HEK293 (cell line): ENCODE results near the gene PSPH.

ENCODE experiments used
- FEZF1 ChIP-seq: fragments of 450-650 bp; formaldehyde crosslinking; IDR thresholded peaks from 2 replicates; pipeline ENCODE4 v1.5.1; 2016; ENCODE audit warnings: missing biosample characterization, missing genetic modification characterization
- GLIS1 ChIP-seq: fragments of 450-650 bp; formaldehyde crosslinking; IDR thresholded peaks from 2 replicates; pipeline ENCODE4 v1.5.1; 2016; ENCODE audit warnings: missing biosample characterization, missing genetic modification characterization
- GLIS2 ChIP-seq: fragments of 450-650 bp; formaldehyde crosslinking; IDR thresholded peaks from 2 replicates; pipeline ENCODE4 v1.5.1; 2016; ENCODE audit warnings: missing biosample characterization, missing genetic modification characterization
- KLF7 ChIP-seq: fragments of 450-650 bp; formaldehyde crosslinking; IDR thresholded peaks from 2 replicates; pipeline ENCODE4 v1.5.1; 2016; ENCODE audit warnings: missing biosample characterization, missing genetic modification characterization, borderline replicate concordance
- KLF9 ChIP-seq: fragments of 450-650 bp; formaldehyde crosslinking; IDR thresholded peaks from 2 replicates; pipeline ENCODE4 v1.5.1; 2016; ENCODE audit warnings: missing biosample characterization, missing genetic modification characterization, low read depth
- SETDB1 ChIP-seq: IDR thresholded peaks from one replicate; pipeline ENCODE4 v1.6.1; 2017; ENCODE audit warnings: mild to moderate bottlenecking, low read length, moderate library complexity, mixed read lengths; ENCODE audit not compliant: insufficient read length
- SP2 ChIP-seq: fragments of 450-650 bp; formaldehyde crosslinking; IDR thresholded peaks from 2 replicates; pipeline ENCODE4 v1.5.1; 2016; ENCODE audit warnings: missing biosample characterization, missing genetic modification characterization
- TRIM28 ChIP-seq: IDR thresholded peaks from 2 replicates; pipeline ENCODE4 v1.6.1; 2011; ENCODE audit warnings: low read length, control low read depth, borderline replicate concordance
- YY1 ChIP-seq: fragments of 450-650 bp; formaldehyde crosslinking; IDR thresholded peaks from 2 replicates; pipeline ENCODE4 v1.5.1; 2018; ENCODE audit warnings: missing biosample characterization, missing genetic modification characterization
- ZBTB17 ChIP-seq: fragments of 450-650 bp; formaldehyde crosslinking; IDR thresholded peaks from 2 replicates; pipeline ENCODE4 v1.5.1; 2016; ENCODE audit warnings: missing biosample characterization, missing genetic modification characterization
- ZEB2 ChIP-seq: fragments of 450-650 bp; formaldehyde crosslinking; IDR thresholded peaks from 2 replicates; pipeline ENCODE4 v1.5.1; 2016; ENCODE audit warnings: missing biosample characterization, missing genetic modification characterization
- ZNF132 ChIP-seq: fragments of 450-650 bp; formaldehyde crosslinking; IDR thresholded peaks from 2 replicates; pipeline ENCODE4 v1.5.1; 2017; ENCODE audit warnings: missing biosample characterization, missing genetic modification characterization, borderline replicate concordance
- ZNF16 ChIP-seq: fragments of 450-650 bp; formaldehyde crosslinking; IDR thresholded peaks from 2 replicates; pipeline ENCODE4 v1.5.1; 2016; ENCODE audit warnings: low read depth, missing biosample characterization, missing genetic modification characterization
- ZNF211 ChIP-seq: fragments of 450-650 bp; formaldehyde crosslinking; IDR thresholded peaks from 2 replicates; pipeline ENCODE4 v1.5.1; 2016; ENCODE audit warnings: low read depth, missing biosample characterization, missing genetic modification characterization
- ZNF214 ChIP-seq: fragments of 450-650 bp; formaldehyde crosslinking; IDR thresholded peaks from 2 replicates; pipeline ENCODE4 v1.5.1; 2017; ENCODE audit warnings: missing biosample characterization, mild to moderate bottlenecking, missing genetic modification characterization, borderline replicate concordance
- ZNF311 ChIP-seq: fragments of 450-650 bp; formaldehyde crosslinking; IDR thresholded peaks from 2 replicates; pipeline ENCODE4 v1.5.1; 2017; ENCODE audit warnings: missing biosample characterization, missing genetic modification characterization, borderline replicate concordance
- ZNF37A ChIP-seq: fragments of 450-650 bp; IDR thresholded peaks from 2 replicates; pipeline ENCODE4 v1.5.1; 2018; ENCODE audit warnings: missing biosample characterization, missing genetic modification characterization
- ZNF426 ChIP-seq: fragments of 450-650 bp; formaldehyde crosslinking; IDR thresholded peaks from 2 replicates; pipeline ENCODE4 v1.5.1; 2017; ENCODE audit warnings: missing biosample characterization, missing genetic modification characterization, mild to moderate bottlenecking, inconsistent platforms, moderate library complexity
- ZNF501 ChIP-seq: fragments of 450-650 bp; formaldehyde crosslinking; IDR thresholded peaks from 2 replicates; pipeline ENCODE4 v1.5.1; 2016; ENCODE audit warnings: missing biosample characterization, missing genetic modification characterization
- ZNF549 ChIP-seq: fragments of 450-650 bp; IDR thresholded peaks from 2 replicates; pipeline ENCODE4 v1.5.1; 2018; ENCODE audit warnings: missing biosample characterization, missing genetic modification characterization, mild to moderate bottlenecking, inconsistent platforms, moderate library complexity
- ZNF621 ChIP-seq: fragments of 450-650 bp; formaldehyde crosslinking; IDR thresholded peaks from 2 replicates; pipeline ENCODE4 v1.5.1; 2017; ENCODE audit warnings: missing biosample characterization, missing genetic modification characterization
- ZNF623 ChIP-seq: fragments of 450-650 bp; formaldehyde crosslinking; IDR thresholded peaks from 2 replicates; pipeline ENCODE4 v1.5.1; 2016; ENCODE audit warnings: missing biosample characterization, missing genetic modification characterization
- ZNF660 ChIP-seq: fragments of 450-650 bp; IDR thresholded peaks from 2 replicates; pipeline ENCODE4 v1.5.1; 2018; ENCODE audit warnings: missing biosample characterization, mild to moderate bottlenecking, missing genetic modification characterization
- ZNF76 ChIP-seq: fragments of 450-650 bp; formaldehyde crosslinking; IDR thresholded peaks from 2 replicates; pipeline ENCODE4; 2016; ENCODE audit warnings: low read depth, missing biosample characterization, missing genetic modification characterization, borderline replicate concordance
- TF ChIP-seq, protein P1 (sequence below): fragments of 450-650 bp; formaldehyde crosslinking; IDR thresholded peaks from 2 replicates; pipeline ENCODE4 v1.5.1; 2016; ENCODE audit warnings: missing biosample characterization, missing genetic modification characterization
- TF ChIP-seq, protein P2 (sequence below): fragments of 450-650 bp; formaldehyde crosslinking; IDR thresholded peaks from 2 replicates; pipeline ENCODE4 v1.5.1; 2016; ENCODE audit warnings: missing biosample characterization, missing genetic modification characterization
- TF ChIP-seq, protein P3 (sequence below): IDR thresholded peaks from 2 replicates; pipeline ENCODE4 v1.6.1; 2011; ENCODE audit warnings: mild to moderate bottlenecking, low read depth, low read length, borderline replicate concordance
- TF ChIP-seq, protein P4 (sequence below): sonication (generic); formaldehyde crosslinking; IDR thresholded peaks from 2 replicates; pipeline ENCODE4 v1.8.1; 2022; ENCODE audit warnings: mild to moderate bottlenecking, moderate library complexity, missing genetic modification reagents
- TF ChIP-seq, protein P5 (sequence below): fragments of 450-650 bp; formaldehyde crosslinking; IDR thresholded peaks from 2 replicates; pipeline ENCODE4 v1.5.1; 2016; ENCODE audit warnings: missing biosample characterization, missing genetic modification characterization

The PSPH gene

DNA sequence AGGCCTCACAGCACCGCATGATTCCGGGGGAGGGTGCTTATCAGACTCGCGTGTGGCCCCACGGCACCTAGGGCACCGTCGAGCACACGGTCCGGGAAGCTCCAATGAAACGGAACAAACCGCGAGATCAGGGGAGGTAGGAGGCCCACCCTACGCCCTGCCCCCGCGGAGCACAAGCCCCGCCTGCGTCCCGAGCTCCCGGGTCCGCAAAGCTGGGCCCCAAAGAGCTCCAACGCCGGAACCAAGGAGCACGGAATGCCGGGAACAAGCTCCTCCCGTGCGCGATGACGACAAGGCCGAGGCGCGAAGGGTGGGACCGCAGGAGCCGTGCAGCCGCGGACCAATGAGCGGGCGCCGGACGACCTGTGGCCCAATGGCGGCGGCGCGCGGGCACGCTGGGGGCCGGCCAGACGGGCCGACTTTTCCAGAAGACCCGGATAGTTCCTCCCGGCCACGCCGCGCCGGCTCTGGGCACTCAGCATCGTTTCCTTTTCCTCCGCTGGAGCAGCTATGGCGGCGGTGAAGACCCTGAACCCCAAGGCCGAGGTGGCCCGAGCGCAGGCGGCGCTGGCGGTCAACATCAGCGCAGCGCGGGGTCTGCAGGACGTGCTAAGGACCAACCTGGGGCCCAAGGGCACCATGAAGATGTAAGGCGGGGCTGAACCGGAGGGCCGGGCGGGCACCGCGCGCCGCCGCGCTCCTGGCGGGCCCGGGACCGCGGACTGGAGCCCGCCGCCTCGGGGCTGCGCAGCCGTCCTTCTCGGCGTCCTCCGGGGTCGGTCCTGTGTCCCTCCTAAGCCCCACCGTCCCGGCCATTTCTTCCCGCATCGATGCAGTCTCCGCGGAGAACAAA is at the start of gene PSPH, which contains the start of gene CCT6A (continued):
- TF ChIP-seq ZNF311 (tag by site-specific recombination), result no peak
- TF ChIP-seq ZNF132 (tag by site-specific recombination), result no peak
- no peak for TF ChIP-seq ZNF623
- TF ChIP-seq ZNF660 (tag by site-specific recombination), result no peak
- no peak for TF ChIP-seq KLF9 (tag by site-specific recombination)
- TF ChIP-seq, protein P1, sequence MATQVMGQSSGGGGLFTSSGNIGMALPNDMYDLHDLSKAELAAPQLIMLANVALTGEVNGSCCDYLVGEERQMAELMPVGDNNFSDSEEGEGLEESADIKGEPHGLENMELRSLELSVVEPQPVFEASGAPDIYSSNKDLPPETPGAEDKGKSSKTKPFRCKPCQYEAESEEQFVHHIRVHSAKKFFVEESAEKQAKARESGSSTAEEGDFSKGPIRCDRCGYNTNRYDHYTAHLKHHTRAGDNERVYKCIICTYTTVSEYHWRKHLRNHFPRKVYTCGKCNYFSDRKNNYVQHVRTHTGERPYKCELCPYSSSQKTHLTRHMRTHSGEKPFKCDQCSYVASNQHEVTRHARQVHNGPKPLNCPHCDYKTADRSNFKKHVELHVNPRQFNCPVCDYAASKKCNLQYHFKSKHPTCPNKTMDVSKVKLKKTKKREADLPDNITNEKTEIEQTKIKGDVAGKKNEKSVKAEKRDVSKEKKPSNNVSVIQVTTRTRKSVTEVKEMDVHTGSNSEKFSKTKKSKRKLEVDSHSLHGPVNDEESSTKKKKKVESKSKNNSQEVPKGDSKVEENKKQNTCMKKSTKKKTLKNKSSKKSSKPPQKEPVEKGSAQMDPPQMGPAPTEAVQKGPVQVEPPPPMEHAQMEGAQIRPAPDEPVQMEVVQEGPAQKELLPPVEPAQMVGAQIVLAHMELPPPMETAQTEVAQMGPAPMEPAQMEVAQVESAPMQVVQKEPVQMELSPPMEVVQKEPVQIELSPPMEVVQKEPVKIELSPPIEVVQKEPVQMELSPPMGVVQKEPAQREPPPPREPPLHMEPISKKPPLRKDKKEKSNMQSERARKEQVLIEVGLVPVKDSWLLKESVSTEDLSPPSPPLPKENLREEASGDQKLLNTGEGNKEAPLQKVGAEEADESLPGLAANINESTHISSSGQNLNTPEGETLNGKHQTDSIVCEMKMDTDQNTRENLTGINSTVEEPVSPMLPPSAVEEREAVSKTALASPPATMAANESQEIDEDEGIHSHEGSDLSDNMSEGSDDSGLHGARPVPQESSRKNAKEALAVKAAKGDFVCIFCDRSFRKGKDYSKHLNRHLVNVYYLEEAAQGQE (tag by site-specific recombination), result no peak
- TF ChIP-seq, protein P2, sequence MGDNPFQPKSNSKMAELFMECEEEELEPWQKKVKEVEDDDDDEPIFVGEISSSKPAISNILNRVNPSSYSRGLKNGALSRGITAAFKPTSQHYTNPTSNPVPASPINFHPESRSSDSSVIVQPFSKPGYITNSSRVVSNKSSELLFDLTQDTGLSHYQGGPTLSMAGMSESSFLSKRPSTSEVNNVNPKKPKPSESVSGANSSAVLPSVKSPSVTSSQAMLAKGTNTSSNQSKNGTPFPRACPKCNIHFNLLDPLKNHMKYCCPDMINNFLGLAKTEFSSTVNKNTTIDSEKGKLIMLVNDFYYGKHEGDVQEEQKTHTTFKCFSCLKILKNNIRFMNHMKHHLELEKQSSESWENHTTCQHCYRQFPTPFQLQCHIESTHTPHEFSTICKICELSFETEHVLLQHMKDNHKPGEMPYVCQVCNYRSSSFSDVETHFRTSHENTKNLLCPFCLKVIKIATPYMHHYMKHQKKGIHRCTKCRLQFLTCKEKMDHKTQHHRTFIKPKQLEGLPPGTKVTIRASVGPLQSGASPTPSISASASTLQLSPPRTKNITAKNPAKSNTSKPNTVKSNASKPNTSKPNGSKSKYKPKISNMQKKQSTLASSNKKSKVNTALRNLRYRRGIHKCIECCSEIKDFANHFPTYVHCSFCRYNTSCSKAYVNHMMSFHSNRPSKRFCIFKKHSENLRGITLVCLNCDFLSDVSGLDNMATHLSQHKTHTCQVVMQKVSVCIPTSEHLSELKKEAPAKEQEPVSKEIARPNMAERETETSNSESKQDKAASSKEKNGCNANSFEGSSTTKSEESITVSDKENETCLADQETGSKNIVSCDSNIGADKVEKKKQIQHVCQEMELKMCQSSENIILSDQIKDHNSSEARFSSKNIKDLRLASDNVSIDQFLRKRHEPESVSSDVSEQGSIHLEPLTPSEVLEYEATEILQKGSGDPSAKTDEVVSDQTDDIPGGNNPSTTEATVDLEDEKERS (tag by site-specific recombination), result no peak
- TF ChIP-seq, protein P3, sequence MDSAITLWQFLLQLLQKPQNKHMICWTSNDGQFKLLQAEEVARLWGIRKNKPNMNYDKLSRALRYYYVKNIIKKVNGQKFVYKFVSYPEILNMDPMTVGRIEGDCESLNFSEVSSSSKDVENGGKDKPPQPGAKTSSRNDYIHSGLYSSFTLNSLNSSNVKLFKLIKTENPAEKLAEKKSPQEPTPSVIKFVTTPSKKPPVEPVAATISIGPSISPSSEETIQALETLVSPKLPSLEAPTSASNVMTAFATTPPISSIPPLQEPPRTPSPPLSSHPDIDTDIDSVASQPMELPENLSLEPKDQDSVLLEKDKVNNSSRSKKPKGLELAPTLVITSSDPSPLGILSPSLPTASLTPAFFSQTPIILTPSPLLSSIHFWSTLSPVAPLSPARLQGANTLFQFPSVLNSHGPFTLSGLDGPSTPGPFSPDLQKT, result peak; percentile 33; the same call in 1 of the 2 replicates
- peak; percentile 87 for TF ChIP-seq ZNF76
- TF ChIP-seq TRIM28, result no peak
- no peak for TF ChIP-seq ZNF549 (tag by site-specific recombination)
- no peak for TF ChIP-seq ZNF621
- TF ChIP-seq ZNF214, result no peak
- TF ChIP-seq ZNF426 (tag by site-specific recombination), result no peak
- peak; percentile 78 for TF ChIP-seq ZEB2 (tag by site-specific recombination)
- no peak for TF ChIP-seq ZNF211
- TF ChIP-seq, protein P4, sequence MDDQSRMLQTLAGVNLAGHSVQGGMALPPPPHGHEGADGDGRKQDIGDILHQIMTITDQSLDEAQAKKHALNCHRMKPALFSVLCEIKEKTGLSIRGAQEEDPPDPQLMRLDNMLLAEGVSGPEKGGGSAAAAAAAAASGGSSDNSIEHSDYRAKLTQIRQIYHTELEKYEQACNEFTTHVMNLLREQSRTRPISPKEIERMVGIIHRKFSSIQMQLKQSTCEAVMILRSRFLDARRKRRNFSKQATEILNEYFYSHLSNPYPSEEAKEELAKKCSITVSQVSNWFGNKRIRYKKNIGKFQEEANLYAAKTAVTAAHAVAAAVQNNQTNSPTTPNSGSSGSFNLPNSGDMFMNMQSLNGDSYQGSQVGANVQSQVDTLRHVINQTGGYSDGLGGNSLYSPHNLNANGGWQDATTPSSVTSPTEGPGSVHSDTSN (CRISPR knock-in tag), result peak; percentile 90
- TF ChIP-seq GLIS2 (tag by site-specific recombination), result peak; percentile 98
- TF ChIP-seq, protein P5, sequence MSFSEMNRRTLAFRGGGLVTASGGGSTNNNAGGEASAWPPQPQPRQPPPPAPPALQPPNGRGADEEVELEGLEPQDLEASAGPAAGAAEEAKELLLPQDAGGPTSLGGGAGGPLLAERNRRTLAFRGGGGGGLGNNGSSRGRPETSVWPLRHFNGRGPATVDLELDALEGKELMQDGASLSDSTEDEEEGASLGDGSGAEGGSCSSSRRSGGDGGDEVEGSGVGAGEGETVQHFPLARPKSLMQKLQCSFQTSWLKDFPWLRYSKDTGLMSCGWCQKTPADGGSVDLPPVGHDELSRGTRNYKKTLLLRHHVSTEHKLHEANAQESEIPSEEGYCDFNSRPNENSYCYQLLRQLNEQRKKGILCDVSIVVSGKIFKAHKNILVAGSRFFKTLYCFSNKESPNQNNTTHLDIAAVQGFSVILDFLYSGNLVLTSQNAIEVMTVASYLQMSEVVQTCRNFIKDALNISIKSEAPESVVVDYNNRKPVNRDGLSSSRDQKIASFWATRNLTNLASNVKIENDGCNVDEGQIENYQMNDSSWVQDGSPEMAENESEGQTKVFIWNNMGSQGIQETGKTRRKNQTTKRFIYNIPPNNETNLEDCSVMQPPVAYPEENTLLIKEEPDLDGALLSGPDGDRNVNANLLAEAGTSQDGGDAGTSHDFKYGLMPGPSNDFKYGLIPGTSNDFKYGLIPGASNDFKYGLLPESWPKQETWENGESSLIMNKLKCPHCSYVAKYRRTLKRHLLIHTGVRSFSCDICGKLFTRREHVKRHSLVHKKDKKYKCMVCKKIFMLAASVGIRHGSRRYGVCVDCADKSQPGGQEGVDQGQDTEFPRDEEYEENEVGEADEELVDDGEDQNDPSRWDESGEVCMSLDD (tag by site-specific recombination), result no peak; the same call in 1 of the 2 replicates
- no peak for TF ChIP-seq FEZF1
- TF ChIP-seq SETDB1, result no peak
- peak; percentile 91 for TF ChIP-seq SP2 (tag by site-specific recombination)
- TF ChIP-seq KLF7 (tag by site-specific recombination), result no peak
- peak; percentile 67 for TF ChIP-seq YY1
- TF ChIP-seq ZNF16 (tag by site-specific recombination), result no peak
- TF ChIP-seq ZBTB17 (tag by site-specific recombination), result peak; percentile 65
- TF ChIP-seq ZNF501 (tag by site-specific recombination), result no peak
- peak; percentile 81 for TF ChIP-seq GLIS1 (tag by site-specific recombination)
- TF ChIP-seq ZNF37A (tag by site-specific recombination), result no peak
